CD4-positive, alpha-beta T cell treated with Interleukin-1 beta for 1 hour (primary cell): ENCODE data around the gene CRP.
"Not testable (repeated sequence)": the region's sequence is repeated elsewhere in the genome, so short reads cannot be mapped to it uniquely, and the experiment has no call there.

Experiments used
- DNase-seq, 2 donors: peaks; one replicate each; pipeline ENCODE4 v3.0.0-alpha.2; 2020 to 2022

CRP gene

GRCh38 chr1:159714529-159714928, at the start of gene CRP:
Gene CRP (minus strand): TSS chr1:159714589. CDS start chr1:159714485, 104 bp downstream.
- no peak for DNase-seq

DNA sequence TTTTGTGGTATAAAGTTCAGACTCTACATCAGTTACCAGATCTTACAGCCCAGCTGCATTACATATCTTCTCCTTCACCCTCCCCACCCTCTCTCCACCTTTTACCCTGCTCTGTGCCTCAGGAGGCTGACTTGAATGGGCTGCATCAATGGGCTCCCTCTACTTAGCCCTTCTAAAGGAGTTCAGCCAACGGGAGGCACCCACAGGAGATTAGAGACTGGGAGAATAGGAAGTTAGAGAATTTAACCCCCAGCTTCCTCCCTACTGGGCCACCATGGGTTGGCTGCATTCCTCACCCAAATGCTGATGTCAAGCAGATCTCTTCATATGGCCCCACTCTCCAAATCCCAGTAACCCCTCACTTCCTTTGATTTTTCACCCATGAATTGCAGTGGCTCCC, 49.3 kb upstream of the CRP start:
- no peak for DNase-seq

GRCh38 chr1:159756397-159756796, 42.0 kb upstream of the CRP start:
- peak in 1 of 2 donors; percentile 1 for DNase-seq

- no peak for DNase-seq
Observed at GRCh38 chr1:159755451-159756007, 41.1 kb upstream of the CRP start.

- DNase-seq: no peak
Observed at GRCh38 chr1:159753386-159753785, 39.0 kb upstream of the CRP start.

DNA sequence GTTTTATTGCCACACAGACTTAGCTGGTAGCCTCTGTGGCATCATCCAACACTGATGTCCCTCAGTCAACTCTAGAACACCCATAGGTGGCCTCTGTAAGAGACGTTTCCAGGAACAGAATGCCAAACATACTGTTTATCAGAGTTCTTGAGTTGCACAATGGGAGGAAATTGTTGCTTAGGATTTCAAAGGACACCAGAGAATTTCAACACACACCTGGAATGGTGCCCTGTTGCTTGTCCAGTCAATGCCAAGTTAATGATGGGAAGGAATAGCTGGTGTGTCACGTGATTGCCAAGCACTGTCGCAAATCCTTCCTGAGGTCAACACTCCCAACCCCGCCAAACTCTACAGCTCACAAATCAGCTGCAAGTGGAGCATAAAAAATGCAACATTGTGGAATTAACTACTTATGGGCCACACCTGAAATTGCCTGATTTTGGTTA, 37.8 kb upstream of the CRP start:
- DNase-seq: no peak

DNA sequence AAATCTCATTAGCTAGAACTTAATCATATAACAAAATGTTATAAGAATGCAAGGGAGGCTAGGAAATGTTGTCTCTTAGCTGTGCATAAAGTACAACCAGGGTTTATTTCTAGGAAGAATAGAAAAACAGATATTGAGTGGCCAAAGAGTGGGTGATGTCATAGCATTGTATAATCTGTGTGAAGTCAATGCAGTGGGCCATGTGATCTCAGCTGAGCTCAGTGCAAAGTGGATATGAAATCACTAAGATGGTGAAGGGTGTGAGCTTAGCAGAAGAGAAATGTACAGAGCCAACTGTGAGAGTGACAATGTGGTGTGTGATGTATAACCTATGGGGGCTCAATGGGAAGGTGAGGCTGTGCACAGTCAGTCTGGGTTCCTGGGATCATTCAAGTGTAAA, 36.6 kb upstream of the CRP start:
- DNase-seq: no peak

- no peak for DNase-seq
Observed at GRCh38 chr1:159750621-159751020, 36.2 kb upstream of the CRP start.

GRCh38 chr1:159749630-159750029, 35.2 kb upstream of the CRP start:
- DNase-seq: no peak

GRCh38 chr1:159748370-159748769, 34.0 kb upstream of the CRP start:
- DNase-seq: no peak

DNA sequence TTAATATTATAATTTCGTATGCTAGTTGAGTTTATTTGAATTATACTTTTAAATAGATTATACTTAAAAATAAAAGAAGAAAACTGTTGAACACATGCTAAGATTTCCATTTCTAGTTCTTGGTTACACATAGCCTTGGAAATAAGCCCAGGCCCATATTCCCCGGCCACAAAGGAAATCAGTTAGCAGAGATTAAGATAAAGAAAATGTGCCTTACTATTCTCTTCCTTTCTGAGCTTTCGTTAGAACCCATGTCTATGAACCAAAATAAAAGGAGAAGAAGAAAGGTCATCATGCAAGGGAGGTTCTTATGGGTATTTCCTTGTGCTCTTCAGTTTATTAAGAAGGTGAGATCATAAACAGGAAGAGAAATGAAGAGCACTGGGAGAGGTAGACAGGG, 32.3 kb upstream of the CRP start:
- no peak for DNase-seq

- no peak for DNase-seq
Observed at GRCh38 chr1:159743651-159744410, 29.4 kb upstream of the CRP start.

DNA sequence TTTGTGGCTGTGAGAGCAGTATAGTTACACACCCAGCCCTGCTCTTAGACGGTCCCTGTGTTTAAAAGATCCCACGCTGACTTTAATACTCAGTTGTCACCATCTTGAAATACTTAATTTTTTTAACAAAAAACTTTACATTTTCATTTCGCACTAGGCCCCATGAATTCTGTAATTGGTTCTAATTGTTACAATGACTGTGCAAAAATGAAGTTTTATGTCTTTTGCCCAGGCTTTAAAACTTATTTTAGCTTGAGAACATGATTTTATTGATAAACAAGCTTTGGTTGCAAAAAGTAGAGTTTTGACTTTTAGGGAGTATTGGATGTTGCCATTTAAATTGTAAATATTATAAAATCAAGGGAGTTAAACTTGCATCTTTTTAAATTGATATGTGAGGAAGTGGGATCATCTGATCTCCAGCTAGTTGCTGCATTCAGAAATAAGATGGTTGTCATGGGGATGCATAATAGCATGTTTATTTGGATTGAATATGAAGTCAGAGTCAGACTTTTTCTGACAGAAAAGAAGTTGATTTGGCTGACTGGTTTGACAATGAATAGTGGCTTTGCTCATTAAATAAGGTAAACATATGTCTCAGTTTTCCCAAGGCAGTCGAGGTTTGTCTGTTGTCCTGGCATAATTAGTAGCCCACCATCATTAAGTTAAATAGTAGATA, 23.0 kb upstream of the CRP start:
- DNase-seq: no peak

DNA sequence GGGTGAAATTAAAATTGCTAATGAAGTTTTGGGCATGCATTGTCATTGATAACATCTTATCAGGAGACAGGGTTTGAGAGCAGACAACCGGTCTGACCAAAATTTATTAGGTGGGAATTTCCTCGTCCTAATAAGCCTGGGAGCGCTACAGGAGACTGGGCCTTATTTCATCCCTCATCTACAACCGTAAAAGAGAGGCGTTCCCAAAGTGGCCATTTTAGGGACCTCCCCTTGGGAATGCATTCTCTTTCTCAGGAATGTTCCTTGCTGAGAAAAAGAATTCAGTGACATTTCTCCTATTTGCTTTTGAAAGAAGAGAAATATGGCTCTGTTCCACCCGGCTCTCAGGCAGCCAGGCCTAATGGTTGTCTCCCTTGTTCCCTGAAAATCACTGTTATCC, 8.8 kb upstream of the CRP start:
- DNase-seq: not testable (repeated sequence)

DNA sequence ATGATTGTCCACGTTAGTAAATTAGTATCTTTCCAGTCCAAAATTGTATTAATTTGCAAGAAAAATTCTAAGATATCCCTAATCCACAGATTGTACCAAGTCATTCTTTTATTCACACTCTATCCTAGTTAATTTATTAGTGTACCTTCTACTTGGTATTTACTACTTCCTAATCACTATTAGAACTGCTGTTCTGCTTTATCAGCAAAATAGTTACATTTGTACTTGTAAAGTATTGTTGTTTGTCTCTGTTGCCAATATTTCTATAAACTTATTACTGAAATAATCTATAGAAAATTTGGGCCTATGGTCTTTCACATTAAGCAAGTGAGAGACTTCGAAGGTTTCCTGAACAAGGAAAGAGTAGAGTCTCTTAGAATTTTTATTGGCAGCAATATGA, 5.6 kb upstream of the CRP start:
- no peak for DNase-seq

GRCh38 chr1:159715855-159716254, 1.5 kb upstream of the CRP start:
- no peak for DNase-seq

DNA sequence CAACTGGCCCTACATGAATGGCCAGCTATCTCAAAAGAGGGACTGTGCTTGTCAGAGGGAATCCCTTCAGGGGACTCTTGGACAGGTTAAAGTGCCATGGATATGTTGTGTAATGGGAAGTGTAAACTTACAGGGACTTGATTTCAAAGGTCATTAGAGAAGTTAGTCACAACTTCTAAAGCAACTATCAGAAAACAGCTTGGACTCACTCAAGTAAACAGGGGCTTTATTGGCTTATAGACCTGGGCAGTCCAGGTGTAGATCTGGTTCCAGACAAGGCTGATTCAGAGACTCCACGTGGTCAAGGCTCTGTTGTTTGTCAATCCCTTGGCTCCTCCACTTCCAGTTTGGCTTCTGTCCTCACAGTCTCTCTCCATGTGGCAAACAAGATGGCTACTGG, 2.3 kb downstream of the CRP start:
- DNase-seq: no peak

- DNase-seq: no peak
Observed at GRCh38 chr1:159707472-159708260, 6.7 kb downstream of the CRP start.

GRCh38 chr1:159705904-159706256, 8.5 kb downstream of the CRP start:
- DNase-seq: no peak

DNA sequence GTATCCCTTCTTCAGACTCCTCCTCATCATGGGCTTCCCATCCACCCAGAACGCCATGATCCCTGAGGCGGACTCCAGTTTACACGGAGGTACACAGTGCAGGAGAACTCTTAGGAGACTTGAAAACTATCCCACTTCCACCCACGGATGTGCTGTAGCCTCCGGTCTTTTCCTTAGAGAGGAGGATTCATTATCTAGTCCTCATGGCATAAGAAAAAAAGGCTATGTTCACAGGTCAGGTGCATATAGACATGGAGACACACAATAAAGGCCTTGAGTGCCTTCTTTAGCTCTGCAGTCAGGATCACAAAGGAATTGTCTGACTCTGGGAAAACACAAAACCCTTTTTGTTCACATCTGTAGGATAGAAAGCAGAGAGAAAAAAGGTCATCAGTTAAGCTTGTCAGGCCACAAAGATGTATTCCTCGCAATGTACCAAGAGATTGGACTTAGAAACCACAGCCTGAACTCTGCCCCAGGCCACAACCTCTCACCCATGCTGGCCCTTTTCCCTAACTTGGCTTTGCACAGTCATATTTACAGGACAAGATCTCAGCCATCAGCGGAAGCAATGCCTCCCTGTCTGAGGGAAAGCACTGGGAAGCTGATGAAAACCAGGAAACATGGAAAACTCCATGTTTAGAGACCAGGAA, 9.0 kb downstream of the CRP start:
- no peak for DNase-seq

- DNase-seq: no peak
Observed at GRCh38 chr1:159704481-159704880, 9.9 kb downstream of the CRP start.

GRCh38 chr1:159700312-159700711, 14.1 kb downstream of the CRP start:
- no peak for DNase-seq

GRCh38 chr1:159699653-159700052, 14.7 kb downstream of the CRP start:
- DNase-seq: no peak
